NCI-H2171 treated with DMSO at 0.1 percent for 48 hours (cell line): Measurements from ENCODE around the gene SIRT3.
"Not testable (repeated sequence)": the region's sequence is repeated elsewhere in the genome, so short reads cannot be mapped to it uniquely, and the experiment has no call there.

Source experiments
- DNase-seq: peaks from one replicate; lab custom pipeline; 2025; lab: John Stamatoyannopoulos, UW

Gene SIRT3

GRCh38 chr11:203056-203944 lies 32.8 kb downstream of the SIRT3 start:
- DNase-seq, result no peak

GRCh38 chr11:202490-202889 lies 33.7 kb downstream of the SIRT3 start:
- no peak for DNase-seq

GRCh38 chr11:201966-202365 lies 34.2 kb downstream of the SIRT3 start:
- DNase-seq, result no peak

DNA sequence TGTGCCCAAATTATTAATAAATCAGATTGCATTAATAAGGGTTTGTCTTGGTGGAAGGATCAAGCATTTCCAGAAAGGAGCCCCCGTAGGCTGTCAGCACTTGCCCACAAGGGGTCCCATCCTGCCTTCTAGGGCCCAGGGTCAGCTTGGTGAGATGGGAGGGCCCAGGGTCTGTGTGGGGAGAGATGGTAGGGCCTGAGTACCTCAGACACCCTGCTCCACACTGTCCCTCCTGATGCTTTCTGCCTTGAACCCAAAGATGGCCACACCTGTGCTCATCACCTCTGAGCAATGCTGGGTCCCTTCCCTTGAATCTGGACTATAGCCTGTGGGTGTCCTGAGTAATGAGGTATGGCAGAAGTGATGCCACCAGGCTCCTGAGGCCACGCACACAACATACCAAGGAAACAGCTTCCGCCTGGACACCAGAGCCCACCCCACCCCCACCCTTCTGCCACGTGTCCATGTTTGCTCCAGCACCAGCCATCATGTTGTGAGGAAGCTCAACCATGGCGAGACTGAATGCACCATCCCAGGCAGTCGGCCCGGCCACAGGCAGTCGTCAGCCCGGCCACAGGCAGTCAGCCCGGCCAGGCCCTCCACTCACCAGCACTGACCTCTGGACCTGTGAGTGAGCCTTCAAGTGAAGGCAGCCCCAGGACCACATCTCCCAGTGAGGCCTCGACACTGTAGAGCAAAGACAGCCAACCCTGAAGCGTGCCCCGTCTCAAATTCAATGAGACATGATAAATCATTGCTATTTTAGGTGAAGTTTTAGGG lies 35.7 kb downstream of the SIRT3 start:
- no peak for DNase-seq

DNA sequence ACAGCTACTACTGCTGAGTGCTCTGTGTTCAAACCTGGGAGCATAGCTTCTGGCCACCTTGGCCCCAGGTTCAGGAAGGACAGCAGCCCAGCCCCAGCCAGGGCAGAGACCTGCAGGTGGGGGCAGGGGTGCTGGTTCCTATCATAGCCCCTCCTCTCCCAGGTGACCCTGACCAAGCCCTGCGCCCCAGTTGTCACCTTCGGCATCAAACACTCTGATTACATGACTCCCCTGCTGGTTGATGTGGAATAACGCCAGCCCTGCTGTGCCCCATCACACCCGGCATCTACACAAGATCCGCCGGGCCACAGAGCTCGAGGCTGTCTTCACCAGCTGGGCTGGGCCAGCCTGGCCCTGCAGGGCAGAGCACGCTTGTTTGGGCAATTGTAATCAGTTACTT lies 36.4 kb downstream of the SIRT3 start:
- no peak for DNase-seq

DNA sequence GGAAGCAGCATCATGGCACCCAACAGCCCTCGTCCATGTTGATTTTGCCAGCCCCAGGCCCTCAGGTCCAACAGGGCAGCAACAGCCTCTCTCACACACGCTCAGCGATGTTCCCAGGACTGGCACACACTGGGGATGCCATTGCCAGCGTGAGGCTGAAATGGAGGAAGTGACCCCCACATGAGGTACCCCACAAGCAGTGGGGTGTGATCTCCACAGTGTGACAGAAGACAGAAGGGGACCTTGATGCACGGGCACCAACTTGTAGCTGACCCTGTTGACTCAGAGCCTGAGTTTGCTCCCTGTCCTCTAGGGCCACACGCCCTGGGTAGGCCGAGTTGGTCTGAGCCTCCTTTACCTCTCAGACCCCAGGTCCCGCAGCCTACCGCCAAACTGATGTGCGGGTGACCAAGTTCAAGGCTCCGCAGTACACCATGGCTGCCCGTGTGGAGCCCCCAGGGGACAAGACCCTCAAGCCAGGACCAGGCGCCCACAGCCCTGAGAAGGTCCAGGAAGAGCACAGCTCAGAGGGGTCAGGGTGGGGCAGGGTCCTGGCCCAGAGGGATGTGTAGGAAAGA lies 37.0 kb downstream of the SIRT3 start:
- DNase-seq, result no peak

- no peak for DNase-seq
These were observed 37.8 kb downstream of the SIRT3 start for GRCh38 chr11:198236-198806.

DNA sequence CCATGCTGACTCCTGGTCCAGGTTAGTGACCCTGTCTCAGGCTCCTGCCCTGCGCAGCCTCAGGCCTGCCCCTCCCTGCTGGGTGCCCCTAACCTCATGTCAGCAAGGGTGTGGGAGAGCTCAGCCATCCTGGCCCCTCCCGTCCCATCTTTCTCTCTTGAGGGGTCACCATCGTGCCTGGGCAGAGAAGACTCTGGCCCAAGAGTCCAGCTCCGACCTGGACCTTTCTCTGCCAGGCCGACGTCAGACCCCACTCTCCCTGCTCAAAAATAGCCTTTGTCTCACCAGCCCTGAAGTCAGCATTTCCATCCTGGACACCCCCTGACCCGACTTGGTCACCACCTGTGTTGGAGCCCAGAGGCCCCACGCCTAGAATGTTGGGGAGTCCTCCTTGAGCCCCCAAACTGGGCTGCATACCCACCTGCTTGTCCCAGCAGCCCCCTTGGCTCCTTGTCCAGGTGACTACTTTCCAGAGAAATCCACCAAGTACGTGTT lies 38.4 kb downstream of the SIRT3 start:
- no peak for DNase-seq

DNA sequence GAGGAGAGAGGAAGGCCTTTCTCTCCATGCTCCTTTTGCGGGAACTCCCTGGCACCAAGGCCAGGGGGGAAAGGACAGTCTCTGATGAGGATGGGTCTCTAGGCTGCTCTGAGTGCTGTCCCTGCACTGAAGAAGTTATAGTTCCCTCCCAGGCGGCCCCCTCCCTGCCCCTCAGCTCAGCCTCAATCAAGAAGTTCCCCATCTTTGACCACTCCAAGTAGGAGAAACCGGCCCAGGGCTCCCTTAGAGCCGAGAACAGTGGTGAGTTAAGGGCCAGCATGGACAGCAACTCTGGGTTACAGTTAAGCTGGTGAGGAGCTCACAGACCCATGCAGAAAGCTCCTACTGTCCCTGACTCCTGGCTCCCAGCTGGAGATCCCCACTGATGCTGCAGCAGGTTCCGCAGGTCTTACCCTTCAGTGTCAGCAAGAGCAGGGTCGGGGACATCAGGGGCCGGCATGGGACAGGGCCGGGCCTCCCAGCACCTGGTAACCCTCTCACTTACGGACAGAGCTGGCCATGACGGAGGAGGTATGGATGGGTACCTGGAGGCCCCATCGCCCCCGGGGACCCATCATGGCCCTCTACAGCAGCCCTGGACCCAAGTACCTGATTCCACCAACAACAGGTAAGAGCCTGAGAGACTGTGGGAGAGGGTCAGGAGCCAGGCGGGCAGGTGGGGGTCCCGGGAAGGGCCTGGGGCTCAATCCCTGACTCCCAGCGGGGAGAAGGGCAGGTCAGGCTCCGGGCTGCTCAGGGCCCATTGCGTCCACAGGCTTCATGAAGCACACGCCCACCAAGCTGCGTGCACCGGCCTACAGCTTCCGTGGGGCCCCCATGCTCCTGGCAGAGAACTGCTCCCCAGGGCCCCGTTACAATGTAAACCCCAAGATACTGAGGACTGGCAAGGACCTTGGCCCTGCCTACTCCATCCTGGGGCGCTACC lies 39.1 kb downstream of the SIRT3 start:
- no peak for DNase-seq

DNA sequence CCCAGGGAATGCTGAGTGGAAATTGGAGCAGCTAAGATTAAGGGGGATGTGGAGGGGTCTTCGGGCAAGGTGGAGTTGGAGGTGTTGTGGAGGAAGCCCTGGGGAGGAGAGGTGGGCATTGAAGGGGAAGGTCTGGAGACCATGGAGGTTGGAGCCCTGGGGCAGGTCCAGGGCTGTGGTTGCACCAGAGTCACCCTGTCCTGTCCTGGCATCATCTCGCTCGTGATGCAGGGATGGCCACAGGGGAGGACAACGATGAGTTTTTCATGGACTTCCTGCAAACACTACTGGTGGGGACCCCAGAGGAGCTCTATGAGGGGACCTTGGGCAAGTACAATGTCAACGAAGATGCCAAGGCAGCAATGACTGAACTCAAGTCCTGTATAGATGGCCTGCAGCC lies 42.7 kb downstream of the SIRT3 start:
- DNase-seq, result not testable (repeated sequence)

GRCh38 chr11:192674-193128 lies 43.4 kb downstream of the SIRT3 start, which contains the start of gene SCGB1C1:
Gene SCGB1C1, plus strand, starts transcription at chr11:193078. Its CDS starts 22 bp downstream, at chr11:193100.
- DNase-seq, result not testable (repeated sequence)

- DNase-seq, result not testable (repeated sequence)
These were observed 44.4 kb downstream of the SIRT3 start for GRCh38 chr11:191490-192478.

DNA sequence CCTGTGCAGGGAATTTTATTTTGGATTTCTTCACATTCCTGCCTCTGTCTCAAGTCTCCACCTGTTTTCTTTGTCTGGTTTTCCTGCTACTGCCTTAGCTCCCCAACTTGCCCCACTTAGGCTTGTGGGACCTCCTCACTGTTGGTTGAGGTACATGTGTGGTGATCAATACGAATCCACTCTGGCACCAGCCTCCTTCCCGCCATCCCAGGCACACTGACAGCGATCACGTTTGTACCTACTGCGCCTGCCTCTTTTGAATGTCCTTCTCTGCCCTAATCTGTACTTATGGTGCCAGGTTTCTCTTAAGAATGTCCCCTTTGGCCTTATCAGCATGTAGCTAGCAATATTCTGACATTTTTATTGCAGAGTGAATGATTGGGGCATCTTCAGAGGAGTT lies 45.6 kb downstream of the SIRT3 start:
- DNase-seq, result not testable (repeated sequence)

DNA sequence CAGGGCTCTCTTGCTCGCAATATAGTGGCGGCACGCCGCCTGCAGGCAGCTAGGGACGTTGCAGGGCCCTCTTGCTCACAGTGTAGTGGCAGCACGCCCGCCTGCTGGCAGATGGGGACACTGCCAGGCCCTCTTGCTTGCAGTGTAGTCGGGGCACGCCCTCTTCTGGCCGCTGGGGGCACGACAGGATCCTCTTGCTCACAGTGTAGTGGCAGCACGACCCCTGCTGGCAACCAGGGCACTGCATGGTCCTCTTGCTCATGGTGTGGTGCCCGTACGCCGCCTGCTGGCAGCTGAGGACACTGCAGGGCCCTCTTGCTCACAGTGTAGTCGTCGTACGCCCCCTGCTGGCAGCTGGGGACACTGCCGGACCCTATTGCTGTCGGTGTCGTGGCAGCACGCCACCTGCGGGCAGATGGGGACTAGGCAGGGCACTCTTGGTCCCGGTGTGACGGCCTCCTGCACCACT lies 46.3 kb downstream of the SIRT3 start:
- not testable (repeated sequence) for DNase-seq

DNA sequence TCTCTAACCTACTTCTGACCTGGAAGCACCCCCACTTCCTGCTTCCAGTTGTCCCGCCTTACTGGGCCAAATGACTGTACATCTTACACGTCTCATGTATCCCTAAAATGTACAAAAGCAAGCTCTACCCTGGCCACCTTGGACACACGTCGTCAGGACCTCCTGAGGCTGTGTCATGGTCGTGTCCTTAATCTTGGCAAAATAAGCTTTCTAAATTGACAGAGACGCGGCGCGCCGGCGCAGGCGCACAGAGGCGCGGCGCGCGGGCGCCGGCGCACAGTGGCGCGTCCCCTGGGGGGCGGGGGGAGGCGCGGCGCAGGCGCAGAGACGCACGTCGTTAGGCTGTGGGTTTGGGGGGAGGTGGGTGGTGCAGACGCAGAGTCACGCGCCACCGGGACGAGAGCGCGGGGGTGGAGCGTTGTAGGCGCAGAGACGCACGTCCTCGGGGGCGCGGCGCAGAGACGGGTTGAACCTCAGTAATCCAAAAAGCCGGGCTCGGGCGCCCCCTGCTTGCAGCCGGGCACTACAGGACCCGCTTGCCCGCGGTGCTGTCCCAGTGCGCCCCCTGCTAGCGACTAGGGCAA lies 46.9 kb downstream of the SIRT3 start:
- not testable (repeated sequence) for DNase-seq

DNA sequence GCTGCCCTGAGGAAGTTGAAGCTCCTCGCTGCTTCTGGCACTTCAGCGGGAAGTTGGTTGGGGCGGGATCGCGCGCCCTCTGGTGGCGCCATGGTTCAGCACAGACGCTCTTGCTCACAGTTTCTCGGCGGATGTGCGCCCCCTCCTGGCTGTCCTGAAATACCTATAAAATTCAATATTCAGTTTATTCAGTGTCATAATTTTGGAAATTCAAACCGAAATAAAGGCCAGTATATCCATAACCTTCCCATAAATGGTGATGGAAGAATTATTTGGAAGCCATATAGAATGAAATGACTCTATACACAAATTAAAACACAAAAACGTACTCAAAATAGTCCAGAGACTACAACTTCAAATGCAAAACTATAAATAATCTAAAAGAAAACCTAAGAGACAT lies 55.9 kb downstream of the SIRT3 start:
- DNase-seq, result not testable (repeated sequence)
